Activated T-cell treated with anti-CD3 and anti-CD28 coated beads, Interleukin-2, amount 50 U/mL, for 4 hours (primary cell): ENCODE results near the gene MYPN. TPM values are rescaled to one million over a fixed set of nuclear protein-coding genes. Genes with fewer than 3 reads are reported as not detected.
"Not testable (repeated sequence)": the region's sequence is repeated elsewhere in the genome, so short reads cannot be mapped to it uniquely, and the experiment has no call there.

Source experiments
- ATAC-seq, 2 donors: fragments of 200-7000 bp; cut with Tn5 transposase; one replicate each; pipeline ENCODE4 v1.10.0; 2021
- DNase-seq: peaks from one replicate; pipeline ENCODE4 v3.0.0-alpha.2; 2020
- H3K27me3 Mint-ChIP-seq: one replicate; pipeline ENCODE4 v1.8.0; 2021; ENCODE audit warnings: low read depth, mixed read lengths
- H3K36me3 Mint-ChIP-seq: one replicate; pipeline ENCODE4 v1.8.0; 2022; ENCODE audit warnings: mixed read lengths; ENCODE audit not compliant: insufficient read depth
- H3K4me1 Mint-ChIP-seq: one replicate; pipeline ENCODE4 v1.8.0; 2021; ENCODE audit warnings: low read depth, mixed read lengths
- H3K4me3 Mint-ChIP-seq: one replicate; pipeline ENCODE4 v1.8.0; 2021; ENCODE audit warnings: mild to moderate bottlenecking, moderate library complexity, mixed read lengths
- H3K9me3 Mint-ChIP-seq: one replicate; pipeline ENCODE4 v1.8.0; 2021; ENCODE audit warnings: mixed read lengths
- total RNA-seq, 3 donors: library from RNA; stranded (reverse); gene quantifications; one replicate each; pipeline ENCODE4 v1.2.1, GENCODE V29; 2021

Gene MYPN
- total RNA-seq, 3 donors from 2014 or later = not detected

GRCh38 chr10:68230268-68230667 lies 121.0 kb downstream of the MYPN start:
- Mint-ChIP-seq H3K4me3 (no peak overlapping the region), H3K27me3 (peaks cover 52% of the 10 kb centered on the region), H3K9me3 (no peaks in the 10 kb centered on the region), H3K36me3 (no peaks in the 10 kb centered on the region), H3K4me1 (peaks cover 6% of the 10 kb centered on the region)
- no peak for DNase-seq
- no peak for ATAC-seq

GRCh38 chr10:68231106-68231816 lies 122.0 kb downstream of the MYPN start:
- Mint-ChIP-seq H3K27me3 (peaks cover 52% of the 10 kb centered on the region), H3K4me3 (peak overlapping the region; percentile 66), H3K36me3 (no peaks in the 10 kb centered on the region), H3K9me3 (no peaks in the 10 kb centered on the region), H3K4me1 (peaks cover 6% of the 10 kb centered on the region)
- no peak for DNase-seq
- peak; percentile 90 to 93 for ATAC-seq

DNA sequence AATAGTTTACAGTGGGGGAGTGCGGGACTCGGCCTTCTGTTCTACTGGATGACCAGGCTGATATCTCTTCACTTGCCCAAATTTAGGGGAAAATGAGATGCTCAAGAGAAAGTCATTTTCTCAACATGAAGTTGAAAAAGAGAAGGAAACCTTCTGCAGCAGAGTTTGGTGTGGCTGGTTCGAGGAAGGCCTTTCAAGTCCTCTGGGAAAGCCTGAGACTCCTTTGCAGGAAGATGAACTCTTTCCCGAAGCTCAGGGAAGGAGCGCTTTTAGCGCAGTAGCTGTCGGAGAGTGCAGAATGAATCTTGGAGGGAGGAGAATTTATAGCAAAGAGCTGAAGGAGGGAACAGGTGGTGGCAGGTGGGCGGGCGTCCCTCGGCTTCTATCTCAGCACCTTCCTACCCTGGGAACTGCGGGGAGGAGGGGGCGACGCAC lies 122.5 kb downstream of the MYPN start, which contains the start of gene ATOH7:
Gene ATOH7 (minus strand): TSS at position 297 of the 435 bp plus-strand sequence. CDS start 436 bp downstream, outside the sequence.
- Mint-ChIP-seq H3K27me3 (peaks cover 52% of the 10 kb centered on the region), H3K9me3 (no peaks in the 10 kb centered on the region), H3K36me3 (no peaks in the 10 kb centered on the region), H3K4me3 (peak within 1 kb of the TSS; percentile 66), H3K4me1 (peaks cover 6% of the 10 kb centered on the region)
- no peak for DNase-seq
- ATAC-seq = no peak

DNA sequence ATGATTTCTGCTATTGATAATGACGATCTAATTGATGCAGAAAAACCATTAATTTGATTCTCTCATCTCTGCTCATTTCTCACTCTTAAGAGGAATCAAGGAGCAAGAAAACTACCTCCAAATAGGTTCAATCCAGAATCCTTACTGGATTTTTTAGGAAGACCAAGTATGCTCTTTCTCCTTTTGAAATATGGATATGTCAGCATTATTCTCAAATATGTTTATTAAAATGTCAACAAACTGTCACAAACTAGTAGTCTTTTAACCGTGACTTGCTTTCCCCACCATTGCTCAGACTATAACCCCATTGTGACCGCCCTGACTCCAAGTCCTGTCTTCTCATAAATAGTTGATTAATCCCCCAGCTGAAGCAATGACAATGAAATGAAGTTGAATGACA lies 123.8 kb downstream of the MYPN start:
- ATAC-seq = no peak

DNA sequence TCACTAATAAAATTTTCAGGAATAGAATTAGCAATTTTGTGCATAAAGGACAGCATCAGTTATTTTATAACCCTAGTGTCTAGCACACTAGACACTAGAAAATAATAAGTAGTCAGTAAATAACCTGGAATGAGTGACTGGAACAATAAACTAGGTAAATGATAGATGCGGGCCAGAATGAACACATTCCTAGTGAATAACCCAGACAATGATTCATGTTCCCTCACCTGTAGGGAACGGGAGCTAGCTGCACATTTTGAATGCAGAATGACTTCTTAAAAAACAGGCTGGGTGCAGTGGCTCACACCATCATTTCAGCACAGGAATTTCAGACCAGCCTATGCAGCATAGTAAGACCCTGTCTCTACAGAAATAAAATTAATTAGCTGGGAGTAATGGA lies 125.8 kb downstream of the MYPN start:
- no peak for ATAC-seq
- Mint-ChIP-seq H3K4me1 (peaks cover 6% of the 10 kb centered on the region), H3K9me3 (no peaks in the 10 kb centered on the region), H3K36me3 (no peaks in the 10 kb centered on the region), H3K27me3 (peaks cover 28% of the 10 kb centered on the region), H3K4me3 (no peak overlapping the region)
- no peak for DNase-seq

More for the DNA sequence above, 123.8 kb downstream of the MYPN start:
- H3K4me3 Mint-ChIP-seq = no peak overlapping the region
- H3K36me3 Mint-ChIP-seq = no peaks in the 10 kb centered on the region
- no peak for DNase-seq
- no peaks in the 10 kb centered on the region for H3K9me3 Mint-ChIP-seq
- H3K4me1 Mint-ChIP-seq = peaks cover 6% of the 10 kb centered on the region
- H3K27me3 Mint-ChIP-seq = peaks cover 43% of the 10 kb centered on the region

DNA sequence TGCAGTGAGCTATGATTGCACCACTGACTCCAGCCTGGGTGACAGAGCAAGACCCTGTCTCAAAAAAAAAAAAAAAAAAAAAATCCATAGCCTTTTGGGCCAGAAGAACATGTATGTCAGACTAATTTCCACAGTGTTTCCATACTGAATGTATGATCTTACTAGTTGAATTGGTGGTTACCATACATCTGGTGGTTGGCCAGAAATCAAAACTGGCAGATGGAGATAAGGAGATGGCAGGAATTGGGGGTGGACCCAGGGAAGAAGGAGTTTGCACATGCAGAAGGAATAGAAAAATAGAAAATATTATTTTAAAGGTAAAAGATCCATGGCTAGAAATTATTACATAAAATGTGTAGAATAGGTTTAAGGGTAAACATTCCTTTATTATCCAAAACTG lies 126.3 kb downstream of the MYPN start:
- Mint-ChIP-seq H3K36me3 (no peaks in the 10 kb centered on the region), H3K27me3 (peaks cover 27% of the 10 kb centered on the region), H3K4me3 (no peak overlapping the region), H3K9me3 (no peaks in the 10 kb centered on the region), H3K4me1 (peaks cover 5% of the 10 kb centered on the region)
- DNase-seq (no peak), ATAC-seq (no peak)

DNA sequence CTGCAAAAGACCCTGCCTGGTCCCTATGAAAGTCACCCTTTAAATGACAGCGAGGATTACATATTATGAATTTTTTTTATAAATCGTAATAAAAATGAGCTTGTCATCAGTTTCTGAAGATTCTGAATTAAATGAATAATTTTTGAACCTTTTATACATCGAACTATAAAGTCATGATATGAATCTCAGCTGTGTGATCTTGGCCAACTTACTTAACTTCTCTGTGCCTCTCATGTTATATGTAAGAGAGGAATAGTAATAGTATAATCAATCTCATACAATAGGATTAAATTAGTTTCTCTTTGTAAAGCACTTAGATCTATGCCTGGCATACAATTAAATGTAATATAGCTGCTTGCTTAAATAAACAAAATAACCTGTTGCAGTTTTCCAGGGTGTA lies 127.9 kb downstream of the MYPN start:
- no peaks in the 10 kb centered on the region for H3K36me3 Mint-ChIP-seq
- no peak overlapping the region for H3K4me3 Mint-ChIP-seq
- peaks cover 15% of the 10 kb centered on the region for H3K27me3 Mint-ChIP-seq
- DNase-seq (no peak), ATAC-seq (no peak)
- no peaks in the 10 kb centered on the region for H3K4me1 Mint-ChIP-seq
- H3K9me3 Mint-ChIP-seq = no peaks in the 10 kb centered on the region

- no peak for ATAC-seq
- DNase-seq = no peak
- Mint-ChIP-seq H3K9me3 (no peaks in the 10 kb centered on the region), H3K27me3 (peaks cover 10% of the 10 kb centered on the region), H3K36me3 (no peaks in the 10 kb centered on the region), H3K4me3 (no peak overlapping the region), H3K4me1 (no peaks in the 10 kb centered on the region)
Measured at GRCh38 chr10:68238371-68238770, 129.1 kb downstream of the MYPN start.

DNA sequence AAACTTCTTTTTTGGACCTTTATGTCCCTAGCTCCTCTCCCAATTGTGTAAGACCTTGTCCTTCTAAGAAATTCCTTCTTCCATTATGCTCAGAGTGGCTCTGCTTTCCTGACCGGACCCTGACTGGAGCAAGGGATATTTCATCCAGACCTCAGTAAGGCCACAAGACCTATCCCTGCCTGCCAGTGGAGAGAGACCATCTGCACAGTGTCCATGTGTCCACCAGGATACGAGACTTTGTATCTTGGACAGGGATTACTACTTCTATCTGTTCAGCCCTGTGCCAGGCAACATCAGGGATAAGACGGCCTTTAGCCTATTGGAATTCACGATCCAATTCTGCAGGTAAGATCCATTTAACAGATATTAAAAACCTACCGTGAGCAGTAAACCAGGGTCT lies 129.8 kb downstream of the MYPN start:
- ATAC-seq (no peak), DNase-seq (no peak)
- H3K4me3 Mint-ChIP-seq = no peak overlapping the region
- H3K9me3 Mint-ChIP-seq = no peaks in the 10 kb centered on the region
- no peaks in the 10 kb centered on the region for H3K4me1 Mint-ChIP-seq
- peaks cover 4% of the 10 kb centered on the region for H3K27me3 Mint-ChIP-seq
- H3K36me3 Mint-ChIP-seq = no peaks in the 10 kb centered on the region

- DNase-seq = no peak
- Mint-ChIP-seq H3K27me3 (peaks cover 3% of the 10 kb centered on the region), H3K4me1 (no peaks in the 10 kb centered on the region), H3K36me3 (no peaks in the 10 kb centered on the region), H3K9me3 (no peaks in the 10 kb centered on the region), H3K4me3 (no peak overlapping the region)
- no peak for ATAC-seq
Measured at GRCh38 chr10:68239596-68240150, 130.4 kb downstream of the MYPN start.

- no peak overlapping the region for H3K4me3 Mint-ChIP-seq
- H3K9me3 Mint-ChIP-seq = no peaks in the 10 kb centered on the region
- H3K27me3 Mint-ChIP-seq = peaks cover 3% of the 10 kb centered on the region
- H3K36me3 Mint-ChIP-seq = no peaks in the 10 kb centered on the region
- DNase-seq (no peak), ATAC-seq (no peak)
- H3K4me1 Mint-ChIP-seq = no peaks in the 10 kb centered on the region
Measured at GRCh38 chr10:68242051-68242450, 132.8 kb downstream of the MYPN start.

- not testable (repeated sequence) for H3K36me3 Mint-ChIP-seq, H3K4me1 Mint-ChIP-seq, H3K9me3 Mint-ChIP-seq, H3K27me3 Mint-ChIP-seq, H3K4me3 Mint-ChIP-seq, ATAC-seq, DNase-seq
Measured at GRCh38 chr10:68246397-68246796, 137.1 kb downstream of the MYPN start.

- H3K27me3 Mint-ChIP-seq = peaks cover 2% of the 10 kb centered on the region
- no peak for DNase-seq
- H3K4me1 Mint-ChIP-seq = no peaks in the 10 kb centered on the region
- ATAC-seq = no peak
- no peak overlapping the region for H3K4me3 Mint-ChIP-seq
- H3K36me3 Mint-ChIP-seq = no peaks in the 10 kb centered on the region
- no peaks in the 10 kb centered on the region for H3K9me3 Mint-ChIP-seq
Measured at GRCh38 chr10:68247931-68248330, 138.6 kb downstream of the MYPN start.

- H3K36me3 Mint-ChIP-seq = no peaks in the 10 kb centered on the region
- DNase-seq (no peak), ATAC-seq (no peak)
- H3K4me1 Mint-ChIP-seq = no peaks in the 10 kb centered on the region
- no peaks in the 10 kb centered on the region for H3K9me3 Mint-ChIP-seq
- no peak overlapping the region for H3K4me3 Mint-ChIP-seq
- H3K27me3 Mint-ChIP-seq = no peaks in the 10 kb centered on the region
Measured at GRCh38 chr10:68249297-68249696, 140.0 kb downstream of the MYPN start.

DNA sequence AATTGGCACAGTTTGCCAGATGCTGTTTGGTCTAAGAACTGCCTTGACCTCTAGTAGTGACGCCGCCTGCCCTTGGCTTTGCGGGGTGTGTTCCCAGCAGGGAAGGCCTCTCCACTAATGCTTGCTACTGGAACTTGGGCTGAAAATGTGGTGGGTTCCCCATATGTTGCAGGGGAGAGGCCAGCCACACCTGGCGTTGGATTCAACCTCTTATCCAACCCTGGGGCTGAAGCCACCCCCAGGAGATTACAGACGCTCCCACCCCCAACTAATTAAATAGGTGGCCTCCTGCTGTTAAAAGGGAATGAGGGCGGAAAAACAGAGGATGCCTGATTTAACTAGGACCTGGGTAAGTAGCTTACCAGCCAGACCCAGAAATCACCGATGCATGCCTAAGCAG lies 141.9 kb downstream of the MYPN start:
- Mint-ChIP-seq H3K9me3 (no peaks in the 10 kb centered on the region), H3K27me3 (no peaks in the 10 kb centered on the region), H3K4me3 (no peak overlapping the region), H3K4me1 (no peaks in the 10 kb centered on the region), H3K36me3 (no peaks in the 10 kb centered on the region)
- DNase-seq (no peak), ATAC-seq (no peak)
